Measurements from ENCODE around the gene AMIGO1.

AMIGO1 gene

DNA sequence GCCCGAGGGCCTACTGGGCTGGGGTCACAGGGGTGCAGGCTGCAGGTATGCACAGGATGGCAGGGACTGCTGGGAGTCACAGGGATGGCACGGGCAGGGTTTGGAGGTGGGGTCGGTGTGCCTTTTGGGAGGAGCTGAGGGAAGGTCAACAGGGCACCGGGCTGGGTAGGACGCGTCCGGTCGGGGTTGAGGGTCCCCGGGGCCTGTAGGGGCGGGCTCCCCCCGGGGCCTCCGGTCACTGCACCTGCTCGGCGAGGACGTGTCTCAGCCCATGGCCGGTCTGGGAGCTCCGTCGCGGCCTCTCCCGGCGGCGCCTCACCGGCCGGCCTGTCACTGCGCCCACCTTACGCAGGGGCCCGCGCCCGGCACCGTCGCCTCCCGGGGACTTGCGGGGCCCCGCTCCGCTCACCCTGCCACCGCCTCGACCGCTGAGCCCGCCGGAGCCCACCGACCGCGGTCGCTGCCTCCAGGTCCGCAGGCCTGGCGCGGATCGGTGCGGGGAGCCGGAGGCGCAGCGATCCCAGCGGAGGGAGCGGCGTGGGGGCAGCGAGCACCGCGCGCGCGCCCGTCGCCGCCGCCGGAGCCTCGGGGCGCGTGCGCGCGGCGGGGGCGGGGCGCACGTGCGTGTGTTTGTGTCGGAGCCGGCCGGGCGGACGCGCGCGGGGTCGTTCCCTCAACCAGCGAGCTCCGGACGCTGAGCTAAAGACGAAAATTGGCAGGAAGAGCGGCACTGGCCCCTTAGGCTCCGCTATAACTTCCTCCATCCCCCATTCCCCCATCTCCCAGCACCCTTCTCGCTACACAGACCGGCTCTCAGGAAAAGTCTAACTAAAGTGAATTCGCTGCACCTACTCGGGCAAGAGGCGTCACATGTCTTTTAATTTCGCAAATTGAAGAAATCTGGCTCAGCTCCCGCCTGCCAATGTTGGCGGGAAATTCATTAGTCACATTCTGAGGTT lies at the start of gene AMIGO1:
Gene AMIGO1, minus strand, starts transcription at position 552 of the 959 bp plus-strand sequence. CDS start 815 bp downstream, outside the sequence.
- no peak for DNase-seq

- no peak for DNase-seq
Measured at GRCh38 chr1:109557520-109557919, 48.0 kb upstream of the AMIGO1 start.

- no peak for DNase-seq
Measured at GRCh38 chr1:109556563-109556962, 47.0 kb upstream of the AMIGO1 start.

DNA sequence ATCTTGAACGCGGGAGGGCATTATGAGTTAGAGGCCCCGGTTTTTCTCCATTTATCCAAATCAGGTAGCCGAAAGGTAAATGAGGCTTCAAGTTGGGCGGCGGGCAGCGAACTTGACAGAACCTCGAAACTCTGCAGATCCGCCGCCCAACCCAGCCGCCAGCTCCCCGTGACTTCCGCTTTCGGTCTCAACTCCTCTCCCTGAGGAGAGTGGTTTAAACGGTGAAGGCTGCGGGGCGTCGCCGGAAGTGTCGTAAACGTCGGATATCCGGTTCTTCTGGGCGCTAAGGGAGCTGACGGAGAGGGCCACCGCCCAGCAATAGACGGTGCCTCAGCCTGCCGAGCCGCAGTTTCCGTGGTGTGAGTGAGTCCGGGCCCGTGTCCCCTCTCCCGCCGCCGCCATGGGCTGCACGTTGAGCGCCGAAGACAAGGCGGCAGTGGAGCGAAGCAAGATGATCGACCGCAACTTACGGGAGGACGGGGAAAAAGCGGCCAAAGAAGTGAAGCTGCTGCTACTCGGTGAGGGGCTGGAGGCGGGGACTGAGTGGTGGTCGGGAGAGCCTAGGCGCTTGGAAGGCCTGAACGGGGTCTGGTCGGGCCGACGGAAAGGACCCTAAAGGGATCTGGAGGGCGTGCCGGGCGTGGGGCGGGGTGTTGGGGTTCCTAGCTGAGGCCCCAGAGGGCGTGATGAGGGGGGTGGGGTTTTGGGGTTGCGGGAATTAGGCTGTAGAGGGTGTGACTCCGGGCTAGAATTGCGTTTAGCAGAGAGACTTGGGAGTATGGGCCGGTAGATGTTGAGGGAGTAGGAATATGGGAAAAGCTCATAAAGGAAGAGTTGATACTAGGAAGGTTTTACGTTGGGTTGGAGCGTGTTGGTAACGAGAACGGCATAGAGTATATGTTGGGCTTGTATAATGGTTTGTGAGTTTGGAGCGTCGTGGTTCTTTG lies 39.1 kb upstream of the AMIGO1 start, which contains the start of gene GNAI3:
Gene GNAI3, plus strand, starts transcription at position 295 of the 947 bp plus-strand sequence. Its CDS starts 106 bp downstream, at position 401.
- peak; percentile 53 for DNase-seq

DNA sequence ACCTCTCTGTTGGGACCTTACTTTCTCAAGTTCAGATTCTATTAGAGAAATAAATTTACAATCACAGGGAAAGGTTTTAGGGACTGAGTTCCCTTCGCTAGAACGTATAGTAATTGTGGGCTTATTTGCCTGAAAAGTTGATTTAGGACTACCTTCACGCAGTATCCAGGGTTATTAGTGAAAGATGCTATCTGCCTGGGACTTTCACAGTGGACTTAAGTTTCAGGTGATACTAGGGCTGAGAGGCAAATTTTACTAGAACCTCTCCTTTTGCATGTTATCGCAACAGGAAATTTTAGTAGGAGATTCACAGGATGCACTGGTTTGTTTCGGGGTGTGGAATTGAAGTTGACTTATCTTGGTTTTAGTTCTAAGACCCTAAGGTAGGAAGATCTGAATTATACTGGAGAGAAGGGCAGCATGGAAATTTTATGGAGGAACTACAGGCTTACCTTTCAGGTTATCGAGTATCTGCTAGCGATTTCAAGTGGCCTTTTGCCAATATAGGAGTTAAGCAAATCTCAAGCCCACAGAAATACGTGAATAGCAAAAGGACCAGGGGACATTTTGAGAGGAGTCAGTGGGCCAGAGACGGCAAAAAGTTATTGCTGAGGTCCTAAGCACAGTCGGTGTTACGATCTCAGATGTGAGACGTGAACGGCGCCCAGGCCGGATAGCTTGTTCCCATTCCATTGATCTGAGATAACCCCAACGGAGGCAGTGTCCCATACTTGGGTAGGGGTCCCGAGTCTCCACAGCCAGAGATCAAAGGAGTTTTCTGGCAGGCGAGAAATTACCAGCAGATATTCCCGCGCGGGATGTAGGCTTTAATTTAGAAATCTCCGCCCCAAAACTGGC lies 38.2 kb upstream of the AMIGO1 start:
- DNase-seq: no peak

DNA sequence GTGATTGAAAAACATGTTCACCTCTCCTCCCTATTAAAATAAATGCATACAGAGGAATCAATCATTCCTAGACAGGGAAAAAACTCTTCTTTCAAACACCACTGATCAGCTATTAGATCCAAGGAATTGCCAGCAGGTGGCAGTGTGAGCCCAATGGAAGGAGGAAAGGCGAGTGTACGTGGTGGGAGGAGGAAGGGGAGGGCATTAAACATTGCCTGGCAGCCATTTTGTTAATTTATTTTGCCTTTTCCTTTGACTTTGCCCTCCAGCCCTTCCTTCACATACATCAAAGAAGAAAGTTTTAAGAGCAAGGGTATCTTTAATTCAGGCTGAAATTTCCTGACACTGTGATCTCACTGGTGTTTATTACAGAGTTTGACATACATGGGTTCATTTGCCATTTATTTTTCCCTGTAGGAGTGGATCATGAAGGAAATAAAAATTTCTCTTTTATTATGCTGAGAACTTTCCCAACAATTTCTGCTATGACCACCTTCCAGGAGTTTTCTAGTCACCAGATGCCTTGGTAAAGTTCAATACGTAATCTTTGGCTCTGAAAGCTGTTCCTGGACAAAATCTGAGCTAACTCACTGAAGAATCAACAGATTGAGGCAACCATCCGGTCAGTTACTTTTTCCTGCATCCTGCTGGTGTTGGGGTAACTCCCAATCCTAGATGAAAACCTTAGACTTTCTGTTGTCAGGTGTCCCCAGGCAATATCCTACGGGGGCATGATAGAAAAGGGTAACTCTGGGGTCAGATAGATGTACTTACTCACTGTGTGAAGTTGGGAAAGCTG lies 37.0 kb upstream of the AMIGO1 start:
- DNase-seq: peak; percentile 9

DNA sequence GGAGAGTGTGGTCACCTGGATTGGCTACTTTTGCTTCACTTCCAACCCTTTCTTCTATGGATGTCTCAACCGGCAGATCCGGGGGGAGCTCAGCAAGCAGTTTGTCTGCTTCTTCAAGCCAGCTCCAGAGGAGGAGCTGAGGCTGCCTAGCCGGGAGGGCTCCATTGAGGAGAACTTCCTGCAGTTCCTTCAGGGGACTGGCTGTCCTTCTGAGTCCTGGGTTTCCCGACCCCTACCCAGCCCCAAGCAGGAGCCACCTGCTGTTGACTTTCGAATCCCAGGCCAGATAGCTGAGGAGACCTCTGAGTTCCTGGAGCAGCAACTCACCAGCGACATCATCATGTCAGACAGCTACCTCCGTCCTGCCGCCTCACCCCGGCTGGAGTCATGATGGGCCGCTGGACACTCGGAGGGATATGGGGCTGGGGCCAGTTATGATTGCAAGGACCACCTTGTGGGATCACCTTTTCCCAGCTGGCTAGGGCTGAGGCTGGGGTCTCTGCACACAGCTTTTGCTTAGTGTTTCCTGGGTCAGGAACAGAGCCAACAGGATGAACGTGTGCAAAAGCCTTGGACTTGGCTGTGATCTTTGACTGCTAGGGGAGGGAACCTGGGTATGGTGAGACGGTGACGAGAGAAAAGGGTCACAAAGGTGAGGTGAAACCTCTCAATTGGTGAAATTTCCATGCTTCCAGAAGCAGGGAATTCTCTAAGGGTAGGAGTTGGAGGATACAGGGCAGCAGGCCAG lies 34.6 kb upstream of the AMIGO1 start:
- no peak for DNase-seq

DNA sequence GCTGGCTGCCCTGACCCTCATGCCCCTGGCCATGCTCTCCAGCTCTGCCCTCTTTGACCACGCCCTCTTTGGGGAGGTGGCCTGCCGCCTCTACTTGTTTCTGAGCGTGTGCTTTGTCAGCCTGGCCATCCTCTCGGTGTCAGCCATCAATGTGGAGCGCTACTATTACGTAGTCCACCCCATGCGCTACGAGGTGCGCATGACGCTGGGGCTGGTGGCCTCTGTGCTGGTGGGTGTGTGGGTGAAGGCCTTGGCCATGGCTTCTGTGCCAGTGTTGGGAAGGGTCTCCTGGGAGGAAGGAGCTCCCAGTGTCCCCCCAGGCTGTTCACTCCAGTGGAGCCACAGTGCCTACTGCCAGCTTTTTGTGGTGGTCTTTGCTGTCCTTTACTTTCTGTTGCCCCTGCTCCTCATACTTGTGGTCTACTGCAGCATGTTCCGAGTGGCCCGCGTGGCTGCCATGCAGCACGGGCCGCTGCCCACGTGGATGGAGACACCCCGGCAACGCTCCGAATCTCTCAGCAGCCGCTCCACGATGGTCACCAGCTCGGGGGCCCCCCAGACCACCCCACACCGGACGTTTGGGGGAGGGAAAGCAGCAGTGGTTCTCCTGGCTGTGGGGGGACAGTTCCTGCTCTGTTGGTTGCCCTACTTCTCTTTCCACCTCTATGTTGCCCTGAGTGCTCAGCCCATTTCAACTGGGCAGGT lies 33.9 kb upstream of the AMIGO1 start:
- no peak for DNase-seq

- no peak for DNase-seq
Measured at GRCh38 chr1:109542657-109543056, 33.1 kb upstream of the AMIGO1 start.

DNA sequence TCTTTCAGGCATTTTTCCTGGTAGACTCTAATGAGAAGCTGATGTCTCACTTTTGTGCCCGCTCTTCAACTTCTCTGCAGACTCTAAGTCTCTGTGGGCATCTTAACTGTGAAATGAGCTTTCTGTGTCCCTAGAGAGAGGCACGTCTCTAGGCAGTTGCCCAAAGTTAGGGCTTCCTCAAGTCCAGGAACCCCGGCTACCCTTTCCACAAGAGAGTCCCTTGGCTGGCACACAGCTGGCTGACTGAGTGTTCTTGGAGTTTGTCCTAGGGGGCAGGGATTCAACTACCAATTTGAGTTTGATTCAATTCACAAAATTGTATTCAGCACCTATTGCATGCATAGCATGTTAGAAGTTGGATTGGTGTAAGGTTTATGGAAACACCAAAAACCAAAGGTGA lies 31.6 kb upstream of the AMIGO1 start:
- no peak for DNase-seq

GRCh38 chr1:109539676-109540075 lies 30.1 kb upstream of the AMIGO1 start, which contains the start of gene GPR61:
GPR61 (plus strand) TSS chr1:109539872; CDS start chr1:109543023, 3,151 bp downstream.
- DNase-seq: no peak

- no peak for DNase-seq
Measured at GRCh38 chr1:109538827-109539555, 29.5 kb upstream of the AMIGO1 start.

DNA sequence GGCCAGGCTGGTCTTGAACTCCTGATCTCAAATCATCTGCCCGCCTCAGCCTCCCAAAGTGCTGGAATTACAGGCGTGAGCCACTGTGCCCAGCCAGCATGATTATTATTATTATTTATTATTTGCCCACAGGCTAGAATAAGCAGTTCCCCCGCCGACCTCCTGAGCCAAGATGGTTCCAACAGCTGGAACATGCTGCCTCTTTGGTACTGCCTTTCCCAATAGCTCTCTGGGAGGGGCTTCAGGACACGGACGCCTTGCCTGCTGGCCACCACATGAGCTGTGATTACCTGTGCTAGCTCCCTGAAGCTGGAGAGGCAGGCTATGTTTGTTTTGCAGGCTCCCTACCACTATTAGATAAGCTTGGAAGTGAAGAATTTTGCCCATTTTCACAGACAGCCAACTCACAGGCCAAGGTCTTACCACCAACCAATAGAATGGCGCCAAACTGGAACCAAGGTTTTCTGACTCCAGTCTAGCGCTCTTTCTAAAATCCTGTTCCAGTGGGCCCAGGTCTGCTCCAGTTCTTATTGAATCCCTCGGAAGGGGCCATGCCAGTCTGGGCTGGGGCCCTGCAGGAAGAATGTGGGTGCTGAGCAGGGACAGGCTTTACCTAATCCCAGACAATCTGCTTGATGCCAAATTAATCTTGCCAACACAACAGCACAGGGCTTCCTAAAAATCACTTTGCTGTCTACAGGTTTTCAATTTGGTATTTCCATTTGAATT lies 28.1 kb upstream of the AMIGO1 start:
- DNase-seq: no peak

DNA sequence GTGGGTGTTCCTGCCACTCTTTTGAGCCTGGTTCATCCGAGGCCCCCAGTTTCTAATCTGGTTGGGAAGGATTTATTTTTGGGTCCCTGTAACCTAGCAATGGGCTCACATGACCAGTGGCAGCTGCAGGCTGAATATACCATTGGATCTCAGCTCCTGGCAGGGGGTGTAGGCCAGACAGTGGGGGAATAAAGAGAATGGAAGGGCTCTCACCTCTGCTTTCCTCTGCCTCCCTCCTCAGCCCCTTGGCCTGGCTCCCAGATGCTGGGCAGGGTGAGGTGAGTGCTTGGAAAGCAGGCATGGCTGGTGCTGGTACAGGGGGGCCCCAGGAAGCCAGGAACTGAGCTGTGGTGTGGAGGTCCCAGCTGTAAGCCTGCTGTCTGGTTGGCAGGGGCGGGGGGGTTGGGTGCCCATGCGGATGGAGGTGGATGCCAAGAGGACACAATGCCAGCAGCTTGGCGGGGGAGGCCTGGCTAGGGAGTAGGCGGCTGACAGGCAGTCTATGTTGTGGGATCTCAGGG lies 26.5 kb upstream of the AMIGO1 start:
- no peak for DNase-seq

GRCh38 chr1:109535481-109535880 lies 26.0 kb upstream of the AMIGO1 start:
- DNase-seq: no peak

GRCh38 chr1:109534307-109534858 lies 24.9 kb upstream of the AMIGO1 start:
- no peak for DNase-seq

- peak; percentile 29 for DNase-seq
Measured at GRCh38 chr1:109532365-109533136, 23.0 kb upstream of the AMIGO1 start.

Measured in GOT3 (cell line).